Adipose tissue (tissue), 3 donors: ENCODE measurements around the gene TENM4. TPM values are rescaled to one million over a fixed set of nuclear protein-coding genes. Genes with fewer than 3 reads are reported as not detected.

ENCODE experiments used
- H3K27ac ChIP-seq: one replicate; pipeline ENCODE4 v1.5.1; 2013; ENCODE audit warnings: low read depth, low read length
- WGBS, 3 donors: extraction: QIAGEN DNeasy Blood & Tissue Kit; methylation state at CpG; one replicate each; pipeline ENCODE4 v1.1.7; 2013; 5-methylcytosine and 5-hydroxymethylcytosine counted together
- polyA plus RNA-seq, 3 donors: library from polyadenylated mRNA; stranded (reverse); fragments of 200-250 nt; gene quantifications; one replicate each; pipeline ENCODE4 v1.2.3, GENCODE V29; 2013
- donor health status: healthy with polysubstance abuse.
- donor health status: Bipolar disorder and iron deficiency.
- donor health status: healthy.

Gene TENM4
- polyA plus RNA-seq, 3 donors, result 0.22 to 2.7 (median 0.41) TPM

DNA sequence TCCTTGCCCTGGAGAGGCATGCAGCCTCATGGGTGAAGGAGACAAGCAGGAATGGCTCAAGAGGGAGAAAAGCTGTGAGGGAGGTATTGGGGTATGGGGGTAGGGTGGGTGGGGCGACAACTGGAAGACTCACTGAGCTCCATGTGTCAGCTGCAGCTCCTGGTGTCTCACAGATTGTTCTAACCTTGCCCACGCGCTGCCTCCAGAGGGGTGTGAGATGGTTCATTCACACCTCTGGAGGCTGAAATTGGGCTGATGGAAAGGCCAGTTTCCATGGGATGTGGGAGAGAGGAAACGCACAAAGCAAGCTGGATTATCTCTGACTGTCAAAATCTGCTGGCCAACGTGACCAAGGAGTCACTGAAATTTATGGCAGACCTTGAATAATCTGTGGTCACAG lies 465.7 kb downstream of the TENM4 start:
- WGBS, 3 donors, result 76 to 78% (median 76%) methylated on average over 5 of the region's 5 CpGs
- H3K27ac ChIP-seq, result no peak overlapping the region

DNA sequence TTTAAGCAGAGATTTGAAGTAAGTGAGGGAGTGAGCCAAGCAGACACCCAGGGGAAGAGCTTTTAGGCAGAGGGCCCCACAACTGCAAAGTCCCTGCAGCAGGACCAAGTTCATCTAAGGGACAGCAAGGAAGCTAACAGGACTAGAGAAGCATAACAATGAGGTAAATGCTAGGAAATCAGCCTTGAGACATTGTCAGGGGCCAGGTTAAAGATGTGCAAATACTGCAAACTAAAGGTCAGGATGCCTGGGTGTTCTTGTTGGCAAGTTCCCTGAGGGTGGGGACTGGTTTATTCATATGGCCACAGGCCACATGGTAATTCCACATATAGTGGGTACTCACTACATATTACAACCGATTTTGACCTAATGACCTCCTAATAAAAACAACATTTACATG lies 467.0 kb downstream of the TENM4 start:
- WGBS, 3 donors, result 65 to 76% (median 71%) methylated on average over 1 of the region's 1 CpG
- H3K27ac ChIP-seq, result no peak overlapping the region

DNA sequence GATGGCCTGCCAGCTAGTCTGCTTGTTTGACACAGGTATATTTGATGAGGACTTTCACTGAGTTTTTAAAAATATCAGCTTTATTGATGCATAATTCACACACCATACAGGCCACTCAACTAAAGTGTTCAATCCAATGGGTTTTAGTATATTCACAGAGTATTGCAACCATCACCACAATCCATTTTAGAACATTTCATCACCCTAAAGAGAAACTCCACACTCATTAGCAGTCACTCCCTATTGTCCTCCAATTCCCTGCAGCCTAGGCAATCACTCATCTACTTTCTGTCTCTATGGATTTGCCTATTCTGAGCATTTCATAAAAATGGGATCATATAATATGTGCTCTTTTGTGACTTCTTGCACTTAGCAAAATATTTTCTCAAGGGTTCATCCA lies 468.2 kb downstream of the TENM4 start:
- no peak overlapping the region for H3K27ac ChIP-seq

DNA sequence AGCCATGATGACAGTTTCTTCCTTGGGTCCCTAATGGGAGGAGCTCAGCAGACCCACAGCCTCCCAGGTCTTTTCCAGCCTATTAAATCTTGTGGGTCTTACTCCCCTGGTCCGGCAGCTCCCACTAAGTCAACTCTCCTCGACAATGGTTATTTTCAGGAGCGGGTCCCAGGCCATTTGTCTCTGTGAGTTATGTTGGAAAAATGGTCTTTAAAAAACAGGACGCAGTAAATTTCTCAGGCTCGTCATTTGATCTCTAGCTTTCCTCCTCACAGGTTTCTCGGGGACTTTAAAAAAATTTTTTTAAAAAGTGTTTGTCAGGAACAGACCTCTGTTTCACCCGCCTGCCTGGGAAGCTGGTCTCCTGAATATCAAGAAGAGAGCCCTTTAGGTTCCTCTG lies 468.7 kb downstream of the TENM4 start:
- H3K27ac ChIP-seq, result no peak overlapping the region
- 76 to 83% (median 79%) methylated on average over 7 of the region's 7 CpGs for WGBS, 3 donors

DNA sequence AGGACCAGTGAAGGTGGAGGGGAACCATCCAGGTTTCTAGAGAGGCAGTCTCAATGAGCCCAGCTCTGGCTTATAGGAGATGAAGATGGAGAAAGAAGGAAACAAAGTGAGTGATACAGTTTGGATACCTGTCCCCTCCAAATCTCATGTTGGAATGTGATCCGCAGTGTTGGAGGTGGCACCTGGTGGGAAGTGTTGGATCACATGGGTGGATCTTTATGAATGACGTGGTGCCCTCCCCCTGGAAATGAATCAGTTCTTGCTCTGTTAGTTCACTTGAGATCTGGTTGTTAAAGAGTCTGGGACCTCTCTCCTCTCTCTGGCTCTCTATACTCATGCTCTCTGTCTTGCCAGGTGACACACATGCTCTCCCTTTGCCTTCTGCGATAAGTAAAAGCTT lies 473.0 kb downstream of the TENM4 start:
- 88 to 95% (median 89%) methylated on average over 3 of the region's 3 CpGs for WGBS, 3 donors
- H3K27ac ChIP-seq, result no peak overlapping the region

DNA sequence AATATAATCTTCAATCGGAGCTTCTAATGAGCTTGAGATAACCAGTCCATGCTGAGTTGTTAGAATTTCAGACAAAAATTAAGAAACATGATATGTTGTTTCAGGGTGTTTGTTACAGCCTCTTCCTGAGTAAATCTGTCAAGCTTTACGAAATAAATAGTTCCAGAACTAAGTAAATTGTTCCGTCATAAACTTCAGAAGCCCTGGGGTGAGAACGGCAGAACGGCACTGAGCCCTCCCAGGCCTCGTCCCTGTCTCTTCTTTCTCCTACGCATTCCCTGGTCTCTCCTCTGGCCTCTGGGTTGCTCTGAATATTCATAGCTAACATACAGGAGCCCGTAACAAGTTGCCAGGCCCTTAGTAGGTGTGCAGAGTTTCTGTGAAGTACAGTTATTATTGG lies 475.4 kb downstream of the TENM4 start:
- WGBS, 3 donors, result 81 to 91% (median 87%) methylated on average over 8 of the region's 8 CpGs

DNA sequence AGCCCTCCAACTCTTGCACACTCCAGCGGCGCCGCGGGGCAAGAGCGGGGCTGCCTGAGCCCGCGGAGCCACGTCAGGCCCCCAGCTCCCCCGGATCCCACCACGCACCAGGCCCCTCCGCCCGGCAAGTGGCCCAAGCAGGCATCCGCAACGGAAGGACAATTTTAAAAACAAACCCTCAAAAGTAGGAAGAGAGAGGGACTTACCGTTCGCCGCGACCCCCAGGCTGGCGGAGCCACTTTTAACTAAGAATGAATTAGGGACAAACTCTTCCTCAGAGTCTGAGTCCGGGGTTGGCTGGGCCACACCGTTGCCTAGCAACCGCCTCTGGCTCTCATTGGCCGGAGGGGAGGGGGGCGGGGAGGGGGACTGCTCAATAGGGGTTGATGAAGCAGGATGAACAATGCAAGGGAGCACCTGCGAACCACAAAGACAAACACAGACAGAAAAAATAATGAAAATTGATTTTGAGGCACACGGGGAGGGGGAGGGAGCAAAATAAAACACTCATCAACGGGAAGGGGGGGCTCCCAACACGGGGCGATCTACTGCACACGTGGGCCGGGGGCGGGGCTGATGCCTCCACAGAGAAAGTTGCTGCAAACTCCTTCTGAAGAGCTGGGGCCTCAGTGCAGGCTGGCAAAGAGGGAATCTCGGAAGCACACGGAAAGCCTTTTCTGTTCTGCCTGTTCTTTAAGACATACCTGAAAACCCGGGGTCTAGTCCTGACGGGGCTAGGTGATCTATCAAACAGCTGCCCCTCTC lies 478.7 kb downstream of the TENM4 start:
- no peak overlapping the region for H3K27ac ChIP-seq
- WGBS, 3 donors, result 10 to 11% (median 10%) methylated on average over 35 to 36 of the region's 36 CpGs

More for the DNA sequence above, 475.4 kb downstream of the TENM4 start:
- H3K27ac ChIP-seq, result no peak overlapping the region

DNA sequence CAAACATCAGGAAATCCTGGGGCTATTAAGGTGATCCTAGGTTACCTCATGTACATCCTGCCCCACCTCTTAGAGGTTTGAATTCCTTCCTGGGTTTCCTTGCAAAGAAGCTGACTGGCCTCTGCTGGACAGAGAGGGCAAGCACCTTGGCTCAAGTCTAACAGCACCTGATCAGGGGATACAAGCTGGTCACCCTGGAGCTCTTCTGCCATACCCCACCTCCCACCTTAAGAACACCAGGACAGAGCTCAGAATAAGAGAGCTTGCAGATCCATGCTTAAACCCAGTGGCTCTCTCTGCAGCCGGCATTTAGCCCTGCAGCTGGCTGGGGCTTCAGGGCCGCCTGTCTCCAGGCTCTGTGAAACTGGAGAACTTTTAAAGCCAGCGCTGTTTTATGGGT lies 479.6 kb downstream of the TENM4 start:
- WGBS, 3 donors, result 46 to 49% (median 48%) methylated on average over 3 of the region's 3 CpGs
- no peak overlapping the region for H3K27ac ChIP-seq

DNA sequence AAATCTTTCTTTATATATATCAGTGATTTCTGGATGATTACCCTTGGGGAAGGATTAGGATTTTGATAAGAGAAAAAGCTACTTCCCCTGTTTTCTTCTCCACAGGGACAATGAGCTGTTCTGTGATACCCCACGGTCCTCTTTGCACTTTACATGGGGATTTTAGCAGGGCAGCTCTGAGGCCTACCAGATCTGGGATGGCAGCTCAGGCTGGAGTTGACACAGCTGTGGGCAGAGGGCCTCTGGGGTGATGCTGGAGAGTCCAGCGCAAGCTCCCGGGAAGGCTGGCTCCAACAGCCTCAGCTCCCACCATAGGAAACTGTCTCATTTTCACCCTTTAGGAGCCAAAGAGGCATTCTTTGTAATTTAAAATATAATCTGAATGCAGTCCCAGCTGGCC lies 482.4 kb downstream of the TENM4 start:
- no peak overlapping the region for H3K27ac ChIP-seq
- 86 to 92% (median 88%) methylated on average over 3 of the region's 3 CpGs for WGBS, 3 donors

DNA sequence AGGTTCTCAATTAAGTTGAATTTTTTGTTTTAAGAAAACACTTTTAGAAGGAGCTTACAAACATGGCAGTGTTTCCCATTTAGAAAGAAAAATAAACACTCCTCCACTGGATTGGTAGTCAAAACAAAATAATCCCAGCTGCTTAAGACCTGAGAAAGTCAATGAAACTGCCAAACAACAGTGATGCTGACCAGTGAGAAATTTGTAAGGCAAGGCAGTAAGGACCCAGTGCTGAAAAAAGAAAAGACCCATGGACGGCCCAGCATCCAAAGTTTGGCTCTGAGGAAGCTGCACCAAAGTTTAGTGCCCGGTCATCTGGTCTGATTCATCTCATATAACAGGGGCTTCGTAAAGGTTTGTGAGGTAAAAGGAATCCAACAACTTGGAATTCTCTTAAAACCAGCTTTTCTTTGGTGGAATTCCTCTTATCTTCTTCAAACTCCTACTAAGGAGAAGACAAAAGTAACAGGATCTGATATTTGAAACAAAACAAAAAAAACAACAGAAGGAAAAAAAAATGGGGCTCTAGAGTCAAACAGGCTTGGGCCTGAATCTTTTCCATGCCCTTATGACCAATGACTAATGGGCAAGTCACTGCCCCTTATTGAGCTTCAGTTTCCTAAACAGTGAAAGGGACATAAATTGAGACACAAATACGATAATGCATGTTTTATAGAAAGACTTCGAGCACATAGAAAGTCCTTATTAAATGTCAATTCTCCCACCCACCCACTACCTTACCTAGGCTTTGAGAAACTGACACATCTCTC lies 483.2 kb downstream of the TENM4 start:
- 70 to 74% (median 73%) methylated on average over 5 of the region's 5 CpGs for WGBS, 3 donors

DNA sequence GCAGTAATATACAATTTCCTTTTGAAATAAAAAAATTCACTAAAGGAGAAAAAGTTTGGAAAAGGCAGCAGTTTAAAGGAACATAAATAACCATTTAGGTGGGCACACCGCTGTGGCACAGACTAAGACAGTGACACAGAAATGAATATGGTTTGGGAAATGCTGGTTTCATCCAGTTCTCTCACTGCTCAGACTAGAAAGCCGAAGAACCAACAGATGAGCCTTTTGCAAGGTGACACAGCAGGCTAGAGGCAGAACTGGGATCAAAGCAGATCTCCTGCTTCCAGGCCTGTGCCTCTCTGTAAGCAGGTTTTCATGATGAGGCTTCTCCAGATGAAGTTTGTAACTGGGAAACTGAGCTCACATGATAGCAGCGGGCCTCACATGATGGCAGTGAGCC lies 486.1 kb downstream of the TENM4 start:
- WGBS, 3 donors, result 90 to 97% (median 93%) methylated on average over 3 of the region's 3 CpGs
- H3K27ac ChIP-seq, result no peak overlapping the region

More for the DNA sequence above, 483.2 kb downstream of the TENM4 start:
- no peak overlapping the region for H3K27ac ChIP-seq

DNA sequence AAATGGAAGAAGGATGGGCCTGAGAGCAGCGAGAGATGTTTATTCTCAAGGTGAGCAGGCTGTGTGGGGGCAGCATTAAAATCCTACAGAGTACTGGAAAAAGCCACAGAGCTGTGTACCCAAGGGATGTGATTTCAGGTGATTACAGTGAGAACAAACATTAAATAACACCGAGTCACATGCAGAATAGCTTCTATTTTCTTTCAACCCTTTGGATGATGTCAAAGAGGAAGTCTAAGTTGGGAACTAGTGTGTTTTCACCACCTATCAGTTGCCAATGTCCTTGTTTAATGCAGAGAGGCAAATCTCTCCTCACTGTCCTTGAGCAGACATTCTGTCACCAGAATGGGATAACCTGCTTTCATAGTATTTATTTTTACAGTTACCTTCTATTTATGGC lies 486.6 kb downstream of the TENM4 start:
- H3K27ac ChIP-seq, result no peak overlapping the region
- 34 to 60% (median 51%) methylated on average over 2 of the region's 2 CpGs for WGBS, 3 donors

DNA sequence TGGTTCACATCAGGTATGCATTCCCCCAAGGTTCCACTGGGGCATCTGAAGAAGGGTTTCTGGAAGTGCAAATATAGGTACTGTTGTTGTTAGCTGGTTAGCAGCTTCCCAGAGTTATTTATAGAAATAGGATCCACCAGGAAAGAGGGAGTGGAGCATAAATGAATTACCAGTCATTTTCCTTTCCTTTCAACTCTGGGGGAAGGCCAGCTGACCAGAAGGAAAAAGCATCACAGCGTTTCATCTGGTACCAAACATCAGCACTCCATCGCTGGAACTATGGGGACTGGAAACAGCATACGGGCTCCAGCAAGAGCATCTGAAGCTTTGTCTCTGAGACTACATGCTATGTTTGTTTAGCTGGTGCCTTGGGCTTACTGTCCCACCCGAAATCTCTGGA lies 487.9 kb downstream of the TENM4 start:
- WGBS, 3 donors, result 35 to 70% (median 36%) methylated on average over 4 of the region's 4 CpGs
- H3K27ac ChIP-seq, result no peak overlapping the region

DNA sequence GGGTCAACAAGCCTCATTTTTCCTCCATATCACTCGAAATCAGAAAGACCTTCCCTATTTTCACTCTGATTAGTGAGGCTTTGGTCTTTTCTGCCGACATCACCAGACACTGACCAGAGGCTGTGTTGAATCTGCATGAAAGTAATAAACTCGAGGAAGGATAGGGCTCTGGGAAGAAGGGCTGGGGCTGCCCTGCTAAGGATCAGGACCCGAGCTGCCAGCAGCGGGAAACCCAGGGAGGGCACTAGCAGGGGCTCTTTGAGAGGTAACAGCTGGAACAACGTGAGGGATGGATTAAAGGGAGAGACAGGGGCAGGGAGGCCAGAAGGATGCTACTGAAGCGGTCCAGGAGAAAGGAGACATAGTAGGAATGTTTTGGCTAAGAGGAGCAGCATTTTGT lies 488.7 kb downstream of the TENM4 start:
- 65 to 74% (median 65%) methylated on average over 7 of the region's 7 CpGs for WGBS, 3 donors
- H3K27ac ChIP-seq, result no peak overlapping the region

DNA sequence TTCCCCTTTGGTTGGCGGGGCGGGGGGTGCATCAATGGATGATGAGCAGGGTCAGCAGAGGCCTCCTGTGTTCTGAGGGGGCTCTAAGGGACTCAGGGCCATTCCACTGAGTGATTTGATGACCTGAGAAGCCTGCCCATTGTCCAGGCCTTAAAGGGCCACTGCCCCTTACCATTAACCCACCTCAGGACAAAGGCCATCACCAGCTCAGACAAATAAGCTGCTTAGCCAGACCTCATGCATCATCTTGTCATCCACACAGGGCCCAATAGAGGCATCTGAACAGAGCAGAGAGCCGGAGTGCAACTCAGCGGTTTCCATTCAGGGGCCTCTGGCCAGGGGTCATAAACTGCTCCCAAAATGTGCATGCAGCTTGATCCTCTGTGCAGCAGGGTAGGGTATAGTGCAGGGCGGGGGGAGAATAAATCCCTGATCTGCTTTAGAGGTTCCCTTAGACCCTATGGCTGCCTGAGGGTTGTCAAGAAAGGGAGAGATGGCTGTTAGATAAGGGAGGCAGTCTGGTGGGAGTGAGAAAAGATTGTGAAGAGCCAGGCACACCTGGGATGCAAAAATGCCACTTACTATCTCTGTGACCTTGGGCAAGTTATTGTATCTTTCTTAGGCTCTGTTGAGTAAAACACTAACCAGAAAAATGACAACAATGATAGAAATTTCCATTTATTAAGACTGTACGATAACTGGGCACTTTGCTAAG lies 490.7 kb downstream of the TENM4 start:
- no peak overlapping the region for H3K27ac ChIP-seq
- 74 to 91% (median 78%) methylated on average over 6 of the region's 6 CpGs for WGBS, 3 donors

DNA sequence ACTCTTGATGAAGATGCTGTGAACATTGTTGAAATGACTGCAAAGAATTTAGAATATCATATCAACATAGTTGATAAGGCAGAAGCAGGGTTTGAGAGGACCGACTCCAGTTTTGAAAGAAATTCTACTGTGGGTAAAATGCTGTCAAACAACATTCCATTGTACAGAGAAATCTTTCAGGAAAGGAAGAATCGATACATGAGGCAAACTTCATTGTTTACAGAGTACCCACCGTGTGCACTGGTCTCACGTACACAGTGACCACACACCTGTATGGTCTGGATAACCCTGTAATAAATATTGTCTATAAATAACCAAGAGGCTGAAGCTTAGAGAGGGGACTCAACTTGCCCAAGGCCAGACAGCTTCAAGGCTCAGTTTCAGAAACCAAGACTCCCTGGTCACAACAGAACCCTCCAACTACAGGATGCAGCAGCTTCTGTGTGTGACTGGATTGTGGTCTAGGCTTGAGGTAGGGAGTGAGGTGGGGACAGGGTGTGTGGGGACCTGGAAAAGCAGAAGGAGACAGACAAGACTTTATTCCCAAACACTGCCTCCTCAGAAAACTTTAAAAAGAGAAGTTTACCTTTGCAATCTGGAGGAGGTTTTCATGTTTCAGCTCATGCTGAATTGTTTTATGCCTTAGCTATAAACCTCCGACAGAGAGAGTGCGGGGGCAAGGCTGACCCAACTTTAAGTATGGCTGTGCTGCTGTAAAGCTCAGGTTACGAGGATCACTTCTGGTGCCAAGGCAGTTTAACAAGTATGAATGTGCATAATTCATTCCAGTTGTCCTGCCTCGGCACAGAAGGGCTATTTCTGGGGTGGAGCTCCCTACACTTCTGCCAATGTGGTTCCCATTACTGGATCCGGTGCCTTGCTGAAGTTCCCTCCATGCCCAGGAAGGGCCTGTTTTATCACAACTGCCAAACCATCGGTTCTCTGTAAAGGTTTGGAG lies 493.6 kb downstream of the TENM4 start:
- WGBS, 3 donors, result 53 to 80% (median 71%) methylated on average over 10 of the region's 10 CpGs
- no peak overlapping the region for H3K27ac ChIP-seq

DNA sequence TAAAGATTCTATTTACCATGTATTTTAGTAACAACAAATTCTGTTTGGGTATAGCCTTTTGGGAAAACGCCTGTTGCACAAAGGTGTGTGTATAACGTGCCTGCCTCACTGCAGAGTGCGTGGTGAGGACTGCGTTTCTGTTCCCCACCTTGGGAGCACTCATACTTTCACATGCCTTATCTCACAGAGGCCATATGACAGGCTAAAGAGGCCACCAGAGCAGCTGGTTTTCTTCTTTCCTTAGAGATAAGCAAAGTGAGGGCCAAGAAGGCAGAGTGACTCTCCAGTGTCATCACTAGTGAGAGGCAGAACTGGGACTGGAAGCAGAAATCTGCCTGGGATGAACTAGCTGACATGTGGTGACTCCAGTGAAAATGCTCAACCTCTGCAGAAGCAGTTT lies 497.0 kb downstream of the TENM4 start:
- no peak overlapping the region for H3K27ac ChIP-seq
- WGBS, 3 donors, result 59 to 71% (median 60%) methylated on average over 4 of the region's 4 CpGs

DNA sequence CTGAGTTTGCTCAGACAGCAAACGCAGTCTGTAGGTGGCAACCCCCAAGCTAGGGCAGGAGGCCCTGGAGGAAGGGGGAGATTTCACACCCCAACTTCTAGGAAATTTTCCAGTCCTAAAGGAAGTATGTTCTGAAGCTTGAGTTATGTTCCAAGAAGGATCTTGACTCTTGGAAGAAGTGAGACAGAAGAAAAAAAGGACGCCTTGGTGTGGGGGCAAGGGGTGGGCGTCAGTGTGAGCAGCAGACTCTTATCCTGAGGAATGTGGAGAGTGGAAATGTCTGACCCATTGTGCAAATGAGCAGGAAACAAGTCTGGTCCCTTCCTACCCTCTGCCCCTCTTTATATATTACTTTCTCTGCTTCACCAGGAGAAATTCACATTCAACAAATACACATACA lies 497.7 kb downstream of the TENM4 start:
- H3K27ac ChIP-seq, result no peak overlapping the region
- 42 to 83% (median 55%) methylated on average over 3 of the region's 3 CpGs for WGBS, 3 donors
